CD4-positive, alpha-beta T cell treated with Interleukin-6 for 4 hours (primary cell): Measurements from ENCODE around the gene PHACTR2.

Experiments
- DNase-seq: peaks from one replicate; pipeline ENCODE4 v3.0.0-alpha.2; 2020; ENCODE audit warnings: mixed read lengths

The PHACTR2 gene

DNA sequence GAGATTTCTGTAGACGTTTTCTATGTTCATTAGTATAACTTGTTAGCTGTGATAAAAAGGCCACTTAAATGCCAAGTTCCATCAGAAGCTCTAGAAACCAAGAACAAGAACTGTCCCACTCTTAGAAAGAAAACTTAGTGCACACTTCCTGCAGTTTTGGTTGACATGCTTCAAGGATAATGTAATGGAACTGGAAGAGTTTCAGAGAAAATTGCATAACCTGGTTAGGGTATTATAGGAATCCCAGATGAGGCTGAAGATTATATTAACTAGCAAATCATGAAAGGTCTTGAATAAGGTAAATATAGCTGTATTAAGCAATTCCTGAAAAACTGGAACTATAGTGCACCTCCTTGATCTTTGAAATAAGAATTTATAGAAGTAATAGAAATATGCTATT is 1.8 kb upstream of the PHACTR2 start:
- no peak for DNase-seq

DNA sequence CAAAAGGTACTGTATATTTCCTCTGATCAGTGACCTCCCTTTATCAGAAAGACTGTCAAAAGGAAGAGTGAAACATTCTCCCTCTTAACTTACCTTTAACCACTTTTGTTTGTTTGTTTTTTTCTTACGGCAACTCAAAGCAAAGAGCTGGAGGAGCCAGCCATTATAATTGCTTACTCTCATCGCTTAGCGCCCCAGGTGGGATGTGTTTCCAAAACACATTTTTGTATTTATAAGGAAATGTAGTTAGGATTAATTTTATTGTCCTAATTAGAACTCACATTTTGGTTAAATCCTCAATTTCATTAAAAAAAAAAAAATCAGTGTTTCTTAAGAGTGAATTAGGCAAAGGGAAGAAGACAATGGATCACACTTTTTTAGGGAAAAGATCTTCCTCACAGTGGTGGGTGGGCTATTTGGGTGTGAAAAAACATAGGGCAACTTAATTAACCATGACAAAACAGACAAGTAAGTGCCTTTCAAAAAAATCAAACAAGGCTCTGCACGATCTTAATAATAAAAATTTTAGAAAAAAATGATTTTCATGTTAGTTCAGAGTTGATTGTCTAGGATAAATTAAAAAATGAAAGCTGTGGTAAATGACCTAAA is 1.2 kb upstream of the PHACTR2 start:
- no peak for DNase-seq

DNA sequence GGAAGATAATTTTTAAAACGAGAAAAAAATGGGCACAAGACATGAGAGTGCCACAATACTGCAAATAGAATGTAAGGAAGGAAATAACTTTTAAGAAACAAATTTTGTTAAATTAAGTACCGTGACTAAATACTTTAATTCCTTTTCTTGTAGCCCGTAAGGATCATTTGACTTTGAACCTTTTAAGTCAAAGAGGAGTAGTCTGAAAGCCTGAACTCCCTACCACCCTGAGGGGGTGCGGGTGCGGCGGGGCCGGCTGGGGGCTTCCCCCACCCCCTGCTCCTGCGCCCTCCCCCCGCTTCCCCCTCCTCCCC is 231 bp upstream of the PHACTR2 start:
- DNase-seq: peak; percentile 63

DNA sequence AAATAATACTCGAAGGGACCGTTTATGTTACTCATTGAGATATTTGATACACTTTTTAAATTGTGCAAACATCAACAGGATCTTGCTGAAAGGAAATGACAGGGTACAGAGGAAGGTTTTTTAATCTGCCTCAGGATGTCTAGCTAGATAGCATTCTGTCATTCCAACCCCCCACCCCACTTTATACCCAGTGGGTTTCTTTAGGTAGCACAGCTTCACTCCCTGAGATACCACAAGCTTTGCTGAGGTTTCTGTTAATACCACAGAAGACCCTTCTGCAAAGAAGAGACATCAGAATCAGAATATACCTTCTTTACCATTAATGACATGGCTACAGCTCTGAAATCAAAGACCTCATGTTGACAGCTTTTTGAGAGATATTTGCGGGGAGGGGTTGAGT is 1.3 kb downstream of the PHACTR2 start:
- no peak for DNase-seq

DNA sequence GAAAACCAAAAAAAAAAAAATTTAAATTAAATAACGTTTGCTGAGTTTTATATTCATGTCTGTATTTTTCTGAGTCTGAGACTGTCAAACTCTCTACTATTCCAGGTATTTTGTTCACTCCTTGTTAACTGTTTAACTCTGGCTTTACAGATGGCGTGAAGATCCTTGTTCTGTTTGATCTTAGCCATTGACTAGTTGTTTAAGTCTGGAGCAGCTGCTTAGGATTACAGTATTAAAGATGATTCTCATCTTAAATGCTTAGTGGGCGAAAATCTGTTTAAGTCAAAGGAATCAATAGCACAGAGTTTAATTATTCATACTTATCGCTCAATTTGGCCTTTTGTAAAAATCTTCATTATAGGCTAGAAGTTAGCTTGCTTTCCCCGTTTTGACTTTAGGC is 2.4 kb downstream of the PHACTR2 start:
- no peak for DNase-seq

DNA sequence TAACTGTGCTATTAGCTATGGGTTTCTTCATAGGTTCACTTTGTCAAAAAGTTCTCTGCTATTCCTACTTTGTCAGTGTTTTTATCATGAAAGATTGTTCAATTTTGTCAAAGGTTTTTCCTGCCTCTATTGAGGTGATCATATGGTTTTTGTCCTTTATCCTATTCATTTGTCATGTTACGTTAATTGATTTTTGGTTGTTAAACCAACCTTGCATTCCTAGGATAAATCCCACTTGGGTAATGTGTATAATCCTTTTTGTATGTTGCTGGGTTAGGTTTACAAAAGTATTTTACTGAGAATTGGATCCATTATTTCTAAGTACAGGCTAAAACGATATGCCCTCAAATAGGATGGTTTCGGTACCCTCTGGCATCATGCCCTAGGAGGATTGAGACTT is 5.0 kb downstream of the PHACTR2 start:
- no peak for DNase-seq

DNA sequence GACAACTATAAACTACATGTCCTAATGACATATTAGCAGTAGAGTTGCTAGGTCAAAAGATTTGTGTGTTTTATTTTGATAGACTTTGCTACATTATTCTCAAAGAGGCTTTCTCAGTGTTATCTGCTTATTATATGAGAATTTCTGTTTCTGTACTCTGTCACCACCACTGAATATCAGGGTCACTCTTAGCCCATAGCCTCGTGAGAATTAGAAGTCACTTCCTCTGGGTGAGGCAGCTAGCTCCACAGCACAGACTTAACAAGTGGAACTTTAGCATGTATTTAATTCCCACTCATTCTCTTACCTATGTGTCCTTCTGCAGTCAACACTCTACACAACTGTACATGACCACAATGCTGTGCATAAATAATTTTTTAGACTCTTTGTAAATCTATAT is 6.7 kb downstream of the PHACTR2 start:
- DNase-seq: no peak

DNA sequence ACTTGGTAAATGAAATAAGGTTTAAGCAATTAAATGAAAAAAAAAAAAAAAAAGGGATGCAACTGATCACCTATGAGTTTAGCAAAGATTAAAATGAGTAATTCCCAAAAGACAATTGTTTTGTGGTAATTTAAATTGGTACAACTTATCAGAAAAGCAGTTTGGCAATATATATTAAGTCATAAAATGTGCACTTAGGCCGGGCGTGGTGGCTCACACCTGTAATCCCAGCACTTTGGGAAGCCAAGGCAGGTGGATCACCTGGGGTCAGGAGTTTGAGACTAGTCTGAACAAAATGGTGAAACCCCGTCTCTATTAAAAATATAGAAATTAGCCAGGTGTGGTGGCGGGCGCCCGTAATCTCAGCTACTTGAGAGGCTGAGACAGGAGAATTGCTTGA is 7.9 kb downstream of the PHACTR2 start:
- DNase-seq: no peak

DNA sequence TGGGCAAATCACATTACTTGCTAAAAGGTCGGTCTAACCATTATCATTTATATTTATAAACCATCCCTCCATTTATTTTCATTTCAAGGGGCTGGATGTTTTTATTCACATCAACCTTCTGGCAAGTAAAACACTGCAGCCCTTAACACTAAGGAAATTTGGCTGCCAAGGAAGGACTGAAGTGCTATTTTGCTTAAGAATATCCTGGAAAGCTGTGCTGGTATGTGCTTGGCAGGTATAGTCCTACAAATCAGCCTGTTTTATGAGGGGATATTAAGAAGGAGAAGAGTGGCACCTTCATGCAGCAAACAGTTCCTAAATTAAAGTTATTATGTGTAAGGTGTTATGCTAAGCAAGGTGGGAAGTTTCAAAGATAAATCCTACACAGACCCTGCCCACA is 9.8 kb downstream of the PHACTR2 start:
- DNase-seq: no peak

DNA sequence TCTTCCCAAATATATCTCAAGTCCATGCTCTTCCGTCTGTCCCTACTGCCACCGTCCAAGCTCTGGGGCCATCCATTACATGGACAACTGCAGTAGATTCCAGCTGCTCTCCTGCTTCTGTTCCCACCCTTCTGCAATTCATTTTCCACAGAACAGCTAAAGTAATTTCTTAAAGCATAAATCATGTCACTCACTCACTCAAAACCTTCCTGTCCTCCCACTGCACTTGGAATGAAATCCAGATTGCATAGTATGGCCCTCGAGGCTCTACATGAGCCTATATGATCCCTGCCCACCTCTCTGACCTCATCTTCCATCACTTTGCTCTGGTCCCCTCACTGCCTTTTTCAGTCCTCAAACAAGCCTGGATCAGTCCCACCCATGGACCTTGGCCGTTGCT is 10.9 kb downstream of the PHACTR2 start:
- DNase-seq: no peak

DNA sequence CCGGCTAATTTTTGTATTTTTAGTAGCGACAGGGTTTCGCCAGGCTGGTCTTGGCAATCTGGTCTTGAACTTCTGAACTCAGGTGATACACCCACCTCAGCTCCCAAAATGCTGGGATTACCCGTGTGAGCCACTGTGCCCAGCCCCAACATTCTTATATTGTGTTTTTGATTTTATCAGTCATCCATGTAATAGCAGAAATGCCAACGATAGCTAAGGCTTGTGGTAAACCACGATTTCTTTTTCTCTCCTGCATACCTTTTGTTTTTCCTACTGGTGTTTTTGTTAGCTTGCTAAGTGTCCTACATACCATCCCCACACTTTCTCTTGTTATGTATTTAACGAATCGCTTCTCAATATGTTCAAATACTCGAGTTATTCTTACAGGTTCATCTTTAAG is 12.1 kb downstream of the PHACTR2 start:
- no peak for DNase-seq

DNA sequence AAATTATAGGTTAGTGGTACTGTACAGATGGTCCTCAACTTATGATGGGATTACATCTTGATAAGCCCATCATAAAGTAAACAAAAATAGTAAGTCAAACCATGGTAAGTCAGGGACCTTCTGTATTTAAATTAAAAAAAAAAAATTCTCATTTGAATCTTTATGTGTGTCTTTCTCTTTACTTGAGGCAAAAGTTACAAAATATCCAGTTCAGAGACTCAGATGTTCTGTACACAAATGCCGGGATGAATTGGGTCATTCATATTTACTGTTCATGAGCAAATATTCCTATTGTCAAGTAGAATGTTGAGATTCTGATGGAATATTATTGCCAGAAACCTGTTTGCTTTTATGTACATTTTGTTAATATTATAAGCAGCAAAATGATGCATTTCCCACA is 13.4 kb downstream of the PHACTR2 start:
- no peak for DNase-seq

DNA sequence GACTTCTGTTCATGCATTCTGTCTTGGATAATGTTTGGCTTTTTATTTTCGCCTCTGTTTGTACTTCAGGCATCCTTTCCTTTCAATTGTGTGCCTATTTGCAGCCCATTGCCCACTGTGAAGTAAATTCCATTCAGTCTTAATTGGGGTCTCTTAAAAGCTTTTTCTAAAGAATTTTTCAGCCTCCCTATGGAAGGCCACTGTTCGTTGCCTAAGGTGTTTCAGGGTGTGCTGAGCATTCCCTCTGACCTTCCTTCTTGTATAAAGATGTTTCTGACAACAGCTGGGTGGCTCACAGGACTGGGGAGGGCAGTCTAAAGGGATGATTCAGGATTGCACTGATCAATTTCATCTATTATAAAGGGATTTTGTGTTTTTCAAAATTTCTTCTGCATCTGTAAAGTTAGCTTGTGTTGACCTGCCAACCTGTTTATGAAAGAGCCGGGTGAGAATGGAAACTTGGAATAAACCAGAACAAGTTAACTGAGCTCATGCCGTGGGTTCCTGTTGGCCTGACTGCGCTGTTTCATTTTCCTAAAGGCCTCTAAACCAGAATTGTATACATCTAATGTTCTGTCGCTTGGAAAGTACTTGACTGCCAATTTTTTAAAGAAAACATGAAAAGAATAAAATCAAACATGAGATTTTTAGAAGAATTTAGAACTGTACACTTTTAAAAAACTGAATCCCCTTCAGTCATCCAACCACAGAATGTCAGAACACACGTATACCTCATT is 14.3 kb downstream of the PHACTR2 start:
- DNase-seq: no peak

DNA sequence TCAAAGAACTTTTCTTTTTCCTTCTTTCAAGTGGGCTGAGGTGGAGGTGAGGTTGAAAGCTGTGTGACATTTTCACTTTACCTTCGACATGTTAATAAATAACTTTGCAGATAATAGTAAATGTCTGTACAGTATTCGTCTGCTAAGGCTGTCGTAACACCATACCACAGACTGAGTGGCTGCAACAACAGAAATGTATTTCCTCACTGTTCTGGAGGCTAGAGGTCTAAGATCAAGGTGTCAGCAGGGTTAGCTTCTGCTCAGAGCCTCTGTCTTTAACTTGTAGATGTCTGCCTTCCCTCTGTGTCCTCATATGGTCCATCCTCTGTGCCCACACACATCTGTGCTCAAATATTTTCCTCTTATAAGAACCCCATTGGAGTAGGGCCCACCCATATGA is 14.9 kb downstream of the PHACTR2 start:
- DNase-seq: no peak

DNA sequence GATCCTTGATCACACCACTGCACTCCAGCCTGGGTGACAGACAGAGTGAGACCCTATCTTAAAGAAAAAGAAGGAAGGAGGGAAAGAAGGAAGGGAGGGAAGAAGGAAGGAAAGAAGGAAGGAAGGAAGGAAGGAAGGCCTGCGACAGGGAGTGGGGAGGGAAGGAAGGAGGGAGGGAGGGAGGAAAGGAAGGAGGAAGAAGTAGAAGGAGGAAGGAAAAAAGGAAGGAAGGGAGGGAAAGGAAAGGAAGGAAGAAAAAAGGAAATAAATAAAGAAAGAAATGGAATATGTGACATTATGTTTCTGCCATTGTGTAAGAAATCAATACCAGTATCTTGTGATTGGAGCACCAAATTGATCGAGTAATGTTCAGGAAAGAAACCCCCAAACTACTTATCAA is 16.2 kb downstream of the PHACTR2 start:
- no peak for DNase-seq

DNA sequence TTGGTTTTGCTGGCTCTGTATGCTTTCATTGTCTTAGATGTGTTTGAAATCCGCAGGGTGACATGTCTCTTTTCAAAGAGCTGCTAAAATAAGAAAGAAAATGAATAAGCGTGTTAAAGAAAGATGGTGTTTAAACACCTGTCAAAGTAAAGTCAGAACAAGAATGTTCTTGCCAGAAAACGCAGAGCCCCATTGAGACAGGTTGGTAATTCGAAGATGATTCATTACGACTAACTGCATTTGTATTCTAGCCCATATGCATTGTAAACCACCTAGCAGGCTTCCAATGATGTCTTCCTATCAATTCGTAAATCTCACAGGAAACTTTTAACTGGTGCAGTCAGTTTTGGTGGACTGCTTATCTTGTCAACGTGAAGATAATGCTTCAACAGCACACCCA is 16.8 kb downstream of the PHACTR2 start:
- no peak for DNase-seq

DNA sequence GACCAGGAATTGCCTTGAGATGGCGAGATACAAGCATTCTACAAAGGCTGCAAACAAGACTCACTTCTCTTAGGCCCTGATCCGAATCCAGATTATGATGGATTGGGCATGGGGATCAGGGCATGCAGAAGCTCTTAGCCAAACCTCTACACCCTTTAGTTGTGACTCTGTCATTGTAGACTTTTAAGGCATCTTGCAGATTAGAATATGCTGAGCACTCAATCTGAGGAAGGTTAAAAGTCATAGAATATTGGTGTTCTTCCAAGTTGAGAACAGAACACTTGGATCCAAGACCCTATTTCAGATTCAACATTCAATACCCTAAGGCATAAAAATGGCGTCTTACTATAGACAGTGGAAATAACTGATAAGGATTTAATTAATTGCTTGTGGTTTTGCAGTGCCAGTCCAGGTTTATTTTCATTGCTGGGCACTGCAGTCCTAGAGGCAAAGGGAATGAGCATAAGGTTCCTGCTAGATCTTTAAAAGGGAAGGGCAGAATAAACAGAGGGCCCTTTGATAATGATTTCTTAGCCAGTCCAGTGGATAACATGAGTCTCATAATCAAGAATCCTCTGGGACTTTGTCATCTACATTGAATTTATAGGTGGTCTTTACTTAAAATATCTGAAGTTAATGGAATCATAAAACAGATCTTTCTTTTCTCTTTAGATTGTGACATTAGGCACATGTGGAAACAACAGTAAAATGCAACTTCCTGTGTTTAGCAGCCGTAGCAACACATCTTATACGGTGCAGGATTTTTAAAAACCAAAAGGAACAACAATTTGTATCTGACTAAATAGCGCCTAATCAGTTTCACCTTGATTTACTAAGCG is 17.6 kb downstream of the PHACTR2 start:
- DNase-seq: no peak

DNA sequence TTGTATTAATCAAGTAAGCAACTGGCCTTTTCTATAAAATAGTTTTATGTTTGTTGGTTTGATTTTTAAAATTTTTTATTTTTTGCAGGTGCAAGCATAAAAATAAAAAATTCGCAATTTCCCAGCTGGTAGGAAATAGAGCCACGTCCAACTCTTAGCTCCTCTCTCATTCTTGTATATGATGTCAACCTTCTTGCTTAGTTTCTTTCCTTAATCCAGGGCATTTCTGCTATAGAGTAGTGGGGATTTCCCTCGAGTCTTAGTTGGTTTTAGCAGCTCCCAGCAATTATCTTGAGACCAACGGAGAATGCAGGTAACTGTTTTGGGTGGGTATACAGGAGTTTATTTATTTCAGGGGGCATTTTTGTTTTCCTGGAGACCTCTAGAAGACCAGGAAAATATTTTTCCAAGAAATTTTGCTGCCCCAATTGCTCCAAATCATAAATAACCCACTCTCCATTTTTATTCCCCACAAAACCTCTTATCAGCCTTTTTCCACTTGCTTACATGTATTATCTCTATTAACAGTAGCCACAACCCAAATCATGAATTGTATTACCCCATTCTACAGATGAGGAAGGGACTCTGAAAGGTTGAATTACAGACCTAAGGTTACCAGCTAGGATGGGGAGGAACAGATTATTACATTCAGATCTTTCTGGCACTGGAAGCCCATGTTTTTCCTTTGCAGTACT is 18.4 kb downstream of the PHACTR2 start:
- no peak for DNase-seq

DNA sequence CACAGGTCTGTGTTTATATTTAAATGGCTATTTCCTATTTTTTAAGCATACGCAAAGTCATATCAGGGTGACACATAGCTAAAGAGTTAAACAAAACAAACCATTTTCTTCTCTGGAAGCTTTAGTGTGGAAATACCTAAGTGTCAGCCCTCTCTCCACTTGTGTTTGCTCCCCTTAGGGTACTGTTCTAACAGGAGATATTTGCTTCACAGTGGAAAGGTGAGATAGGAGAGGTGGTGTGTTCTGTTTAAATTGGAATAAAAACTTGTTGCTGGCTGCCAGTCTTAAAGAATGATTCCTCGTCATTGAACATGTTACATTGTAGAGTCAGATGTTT is 18.9 kb downstream of the PHACTR2 start:
- DNase-seq: no peak

DNA sequence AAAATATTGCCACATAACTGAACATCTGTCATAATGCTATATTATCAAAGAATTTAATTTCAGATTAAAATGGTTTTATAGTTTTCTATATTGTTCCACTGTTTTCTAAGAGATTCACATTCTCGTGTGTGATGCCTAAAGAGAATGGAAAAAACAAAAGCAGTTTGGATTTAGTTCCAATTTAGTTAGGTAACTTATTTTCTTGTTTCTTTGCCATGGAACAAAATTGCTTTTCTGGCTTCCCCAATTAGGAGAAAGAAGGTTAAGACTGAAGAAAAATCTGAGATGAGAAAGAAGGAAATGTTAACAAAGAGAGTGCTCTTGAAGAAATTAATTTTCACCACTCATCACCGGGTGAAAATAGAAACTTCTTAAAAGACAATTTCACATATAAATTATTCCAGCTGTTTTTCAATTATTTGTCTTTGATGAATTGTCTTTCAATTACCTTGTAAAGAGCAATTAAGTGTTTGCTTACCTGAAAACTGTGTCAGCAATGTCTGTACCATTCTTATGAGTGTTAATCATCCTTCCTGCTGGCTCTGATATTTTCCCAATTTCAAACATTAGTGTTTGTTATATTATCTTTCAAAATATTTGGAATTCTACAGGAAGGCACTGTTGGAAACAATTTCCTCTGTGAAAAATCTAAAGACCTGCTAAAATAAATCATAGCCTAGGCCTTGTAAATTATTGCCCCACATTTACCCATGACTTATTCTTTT is 19.5 kb downstream of the PHACTR2 start:
- DNase-seq: no peak

DNA sequence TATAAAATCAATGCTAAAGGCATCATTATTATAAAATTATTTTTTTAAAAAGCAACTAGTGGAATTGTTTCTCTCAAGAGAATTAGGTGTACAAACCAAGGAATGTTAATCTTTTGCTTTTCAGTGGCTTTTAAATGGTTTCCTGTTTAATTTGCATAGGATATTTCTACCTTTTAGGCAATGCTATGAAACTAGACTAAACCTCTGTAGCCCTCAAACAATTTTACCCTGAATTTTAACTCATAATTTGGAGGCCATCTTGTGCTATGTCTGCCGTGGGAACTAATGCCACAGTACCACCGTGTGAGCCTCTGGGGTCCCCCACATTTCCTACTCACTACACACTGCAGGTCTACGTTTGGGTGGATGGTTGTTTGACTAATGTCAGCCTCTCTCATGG is 20.6 kb downstream of the PHACTR2 start:
- DNase-seq: no peak

DNA sequence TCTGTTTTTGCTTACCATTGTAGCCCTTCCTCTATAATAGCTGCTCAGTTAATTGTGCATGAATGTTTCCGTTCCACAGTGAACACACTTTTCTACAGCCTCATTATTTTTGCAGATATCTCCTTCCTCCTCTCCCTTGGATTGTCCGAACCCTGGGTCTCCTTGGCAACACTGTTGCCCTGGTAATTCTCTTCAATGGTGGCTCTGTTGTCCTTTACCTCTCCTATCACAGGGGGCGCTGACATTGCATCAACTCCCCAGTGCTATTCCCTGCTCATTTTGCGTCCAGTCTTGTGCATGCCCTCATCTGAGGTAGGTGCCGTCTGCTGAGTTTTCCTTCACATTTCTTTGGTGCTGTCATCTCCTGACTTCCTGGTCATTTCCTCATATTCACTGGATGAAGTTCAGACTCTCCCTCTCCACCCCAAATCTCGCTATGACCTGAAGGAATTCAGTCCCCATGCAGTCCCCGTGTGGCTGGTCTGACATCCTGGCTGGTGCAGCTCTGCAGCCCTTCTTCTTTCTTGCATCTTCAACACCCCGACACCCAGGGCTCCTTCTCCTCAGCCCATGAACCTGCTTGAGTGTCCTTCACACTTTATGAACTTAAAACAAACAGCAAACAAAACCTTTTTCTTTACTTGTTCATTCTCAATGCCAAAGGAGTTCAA is 21.1 kb downstream of the PHACTR2 start:
- DNase-seq: no peak

DNA sequence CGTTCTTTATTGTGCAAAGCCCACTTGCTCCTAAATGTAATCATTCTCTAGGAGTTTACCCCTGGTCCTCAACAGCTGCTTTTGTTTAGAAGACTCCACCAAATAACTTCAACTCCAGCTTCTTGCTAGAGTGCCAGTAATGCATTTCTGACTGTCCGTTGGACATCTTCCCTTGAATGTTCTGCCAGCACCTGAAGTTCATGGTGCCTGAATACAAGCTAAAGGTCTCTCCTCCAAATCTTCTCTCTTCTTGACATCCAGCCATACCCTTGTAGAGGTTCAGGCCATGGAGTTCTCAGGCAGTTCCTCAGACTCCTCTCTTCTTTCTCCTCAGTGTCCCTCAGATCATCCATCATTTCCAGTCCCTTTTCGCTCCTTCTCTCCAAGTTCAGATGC is 21.7 kb downstream of the PHACTR2 start:
- no peak for DNase-seq
